Upper lobe of left lung (tissue), 6 donors: ENCODE results near the gene KRT26. TPM values are rescaled to one million over a fixed set of nuclear protein-coding genes. Genes with fewer than 3 reads are reported as not detected.

Experiments used
- ATAC-seq, 2 donors: fragments of 200-7000 bp; cut with Tn5 transposase; one replicate each; pipeline ENCODE4 v1.9.1; 2022; ENCODE audit warnings: mild to moderate bottlenecking in 2 of 2, moderate library complexity in 2 of 2; ENCODE audit not compliant: low FRiP score in 2 of 2
- DNase-seq, 2 donors: peaks; one replicate each; pipeline ENCODE4 v3.0.0-alpha.2; 2019 to 2020
- H3K27ac ChIP-seq, 4 donors: fragments of 200-600 bp; sonication (generic); one replicate each; pipeline ENCODE4 v1.5.1; 2016 to 2019
- H3K27me3 ChIP-seq, 4 donors: fragments of 200-600 bp; sonication (generic); one replicate each; pipeline ENCODE4 v1.5.1; 2017 to 2019
- H3K36me3 ChIP-seq, 4 donors: fragments of 200-600 bp; sonication (generic); one replicate each; pipeline ENCODE4 v1.5.1; 2016 to 2019
- H3K4me1 ChIP-seq, 4 donors: fragments of 200-600 bp; sonication (generic); one replicate each; pipeline ENCODE4 v1.5.1; 2018 to 2019
- H3K4me3 ChIP-seq, 4 donors: fragments of 200-600 bp; sonication (generic); one replicate each; pipeline ENCODE4 v1.5.1; 2017 to 2019; ENCODE audit warnings: mild to moderate bottlenecking in 2 of 4, moderate library complexity in 1 of 4
- H3K9me3 ChIP-seq, 4 donors: fragments of 200-600 bp; sonication (generic); one replicate each; pipeline ENCODE4 v1.5.1; 2018 to 2019
- EP300 ChIP-seq, 4 donors: sonication (generic); formaldehyde crosslinking; IDR thresholded peaks; one replicate each; pipeline ENCODE4 v1.5.1; 2017; ENCODE audit warnings: antibody characterized with exemption in 4 of 4, control low read depth in 2 of 4
- POLR2A ChIP-seq, 4 donors: fragments of 450-650 bp; IDR thresholded peaks; one replicate each; pipeline ENCODE4 v1.5.1; 2016 to 2017; ENCODE audit warnings: antibody characterized with exemption in 4 of 4, mild to moderate bottlenecking in 2 of 4
- POLR2AphosphoS5 ChIP-seq, 2 donors: sonication (generic); formaldehyde crosslinking; IDR thresholded peaks; one replicate each; pipeline ENCODE4 v1.5.1; 2017; ENCODE audit warnings: antibody characterized with exemption in 2 of 2
- WGBS, 2 donors: methylation state at CpG; one replicate each; pipeline ENCODE4 v1.1.5; 2017 to 2018; 5-methylcytosine and 5-hydroxymethylcytosine counted together
- total RNA-seq, 6 donors: library from RNA; depleted of rRNA in 4 of 6; stranded (reverse); fragments of >200 nt in 4 of 6; gene quantifications; one replicate each; pipeline versions ENCODE4 v1.1.0 to v1.2.1, GENCODE V29; 2016 to 2021
- TF ChIP-seq, protein P1 (sequence below), 6 experiments: fragments of 450-650 bp in 4 of 6; fragments of 200-600 bp in 2 of 6; sonication (generic) in 2 of 6; IDR thresholded peaks; one replicate each; pipeline ENCODE4 v1.5.1; 2016 to 2019; ENCODE audit warnings: antibody characterized with exemption in 6 of 6
- donor health status: DM: no; HTN: no; CAD: no; lungs with moderate emphysema.
- donor health status: DM: no; HTN: yes; CAD: no; lungs with severe emphysema.

Gene KRT26
- total RNA-seq, 6 donors from 2014 or later: not detected

- Histone ChIP-seq H3K27ac (no peak overlapping the region), H3K9me3 (peaks cover 0 to 2% (median 0%) of the 10 kb centered on the region in 4 donors), H3K36me3 (no peaks in the 10 kb centered on the region), H3K27me3 (no peaks in the 10 kb centered on the region), H3K4me3 (no peak overlapping the region), H3K4me1 (no peaks in the 10 kb centered on the region)
- ATAC-seq (no peak), DNase-seq (no peak)
- no peak for TF ChIP-seq POLR2A (IDR thresholded peaks at IDR 0.05)
- TF ChIP-seq, protein P1, sequence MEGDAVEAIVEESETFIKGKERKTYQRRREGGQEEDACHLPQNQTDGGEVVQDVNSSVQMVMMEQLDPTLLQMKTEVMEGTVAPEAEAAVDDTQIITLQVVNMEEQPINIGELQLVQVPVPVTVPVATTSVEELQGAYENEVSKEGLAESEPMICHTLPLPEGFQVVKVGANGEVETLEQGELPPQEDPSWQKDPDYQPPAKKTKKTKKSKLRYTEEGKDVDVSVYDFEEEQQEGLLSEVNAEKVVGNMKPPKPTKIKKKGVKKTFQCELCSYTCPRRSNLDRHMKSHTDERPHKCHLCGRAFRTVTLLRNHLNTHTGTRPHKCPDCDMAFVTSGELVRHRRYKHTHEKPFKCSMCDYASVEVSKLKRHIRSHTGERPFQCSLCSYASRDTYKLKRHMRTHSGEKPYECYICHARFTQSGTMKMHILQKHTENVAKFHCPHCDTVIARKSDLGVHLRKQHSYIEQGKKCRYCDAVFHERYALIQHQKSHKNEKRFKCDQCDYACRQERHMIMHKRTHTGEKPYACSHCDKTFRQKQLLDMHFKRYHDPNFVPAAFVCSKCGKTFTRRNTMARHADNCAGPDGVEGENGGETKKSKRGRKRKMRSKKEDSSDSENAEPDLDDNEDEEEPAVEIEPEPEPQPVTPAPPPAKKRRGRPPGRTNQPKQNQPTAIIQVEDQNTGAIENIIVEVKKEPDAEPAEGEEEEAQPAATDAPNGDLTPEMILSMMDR (IDR thresholded peaks at IDR 0.05): no peak
- TF ChIP-seq POLR2AphosphoS5 (IDR thresholded peaks at IDR 0.05): no peak
- no peak for TF ChIP-seq EP300 (IDR thresholded peaks at IDR 0.05)
- whole genome bisulfite sequencing, 2 donors: 46 to 52% methylated on average over 2 of the region's 2 CpGs
Observed at GRCh38 chr17:40809721-40810421, 37.9 kb upstream of the KRT26 start.

DNA sequence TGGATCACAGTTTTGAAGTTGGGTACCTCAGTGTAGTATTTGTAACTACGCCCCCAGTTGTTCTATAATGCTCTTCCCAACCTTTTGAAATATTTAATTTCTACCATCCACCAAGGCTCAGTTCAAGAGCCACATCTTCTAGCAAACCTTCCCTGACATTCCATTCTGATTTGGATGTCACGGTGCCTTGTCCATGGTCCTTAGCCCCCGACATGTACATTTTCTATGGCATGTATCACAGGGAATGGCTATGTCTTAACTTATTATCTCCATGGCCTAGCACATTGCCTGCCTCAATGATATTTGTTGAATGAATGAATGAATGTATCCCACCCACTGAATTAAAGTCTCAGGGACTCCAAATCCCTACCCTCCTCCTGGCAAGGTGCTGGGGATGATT, 34.1 kb upstream of the KRT26 start:
- H3K36me3 ChIP-seq: no peaks in the 10 kb centered on the region
- H3K4me1 ChIP-seq: peaks cover 0 to 4% (median 0%) of the 10 kb centered on the region in 4 donors
- H3K27ac ChIP-seq: no peak overlapping the region
- TF ChIP-seq, protein P1 (IDR thresholded peaks at IDR 0.05): no peak
- no peak for TF ChIP-seq EP300 (IDR thresholded peaks at IDR 0.05)
- TF ChIP-seq POLR2A (IDR thresholded peaks at IDR 0.05): no peak
- TF ChIP-seq POLR2AphosphoS5 (IDR thresholded peaks at IDR 0.05): no peak
- ATAC-seq (no peak), DNase-seq (no peak)
- no peaks in the 10 kb centered on the region for H3K9me3 ChIP-seq
- no peak overlapping the region for H3K4me3 ChIP-seq
- WGBS, 2 donors: 79 to 80% methylated on average over 3 of the region's 3 CpGs
- no peaks in the 10 kb centered on the region for H3K27me3 ChIP-seq

DNA sequence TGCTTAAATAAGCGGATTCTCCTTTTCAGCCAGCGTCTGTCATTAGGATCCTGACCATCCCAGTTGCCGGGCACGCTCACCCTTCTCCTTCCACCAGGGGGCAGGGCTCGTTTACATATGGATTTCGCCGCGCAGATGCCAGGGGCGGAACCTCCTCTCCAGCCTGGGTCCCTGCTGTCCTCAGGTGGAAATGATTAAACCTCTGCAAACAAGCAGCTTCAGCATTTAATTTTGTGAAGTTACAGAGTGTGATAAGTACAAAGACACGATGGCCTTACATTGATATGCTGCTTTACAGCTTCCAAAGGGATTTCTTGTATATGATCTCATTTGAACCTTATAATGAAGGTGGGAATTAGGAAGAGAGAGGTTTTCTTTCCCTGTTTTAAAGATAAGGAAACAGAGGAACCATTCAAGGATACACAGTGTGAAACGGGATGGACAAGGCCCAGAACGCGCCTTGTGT, 31.6 kb upstream of the KRT26 start:
- no peak for TF ChIP-seq POLR2A (IDR thresholded peaks at IDR 0.05)
- TF ChIP-seq, protein P1 (IDR thresholded peaks at IDR 0.05): peak; percentile 68 to 87 (median 79)
- no peak for TF ChIP-seq POLR2AphosphoS5 (IDR thresholded peaks at IDR 0.05)
- Histone ChIP-seq H3K4me1 (peaks cover 0 to 4% (median 0%) of the 10 kb centered on the region in 4 donors), H3K27ac (no peak overlapping the region), H3K36me3 (no peaks in the 10 kb centered on the region), H3K27me3 (no peaks in the 10 kb centered on the region), H3K9me3 (no peaks in the 10 kb centered on the region), H3K4me3 (no peak overlapping the region)
- peak; percentile 88 to 90 for ATAC-seq
- WGBS, 2 donors: 10 to 12% methylated on average over 13 of the region's 13 CpGs
- DNase-seq: peak; percentile 27 to 79

DNA sequence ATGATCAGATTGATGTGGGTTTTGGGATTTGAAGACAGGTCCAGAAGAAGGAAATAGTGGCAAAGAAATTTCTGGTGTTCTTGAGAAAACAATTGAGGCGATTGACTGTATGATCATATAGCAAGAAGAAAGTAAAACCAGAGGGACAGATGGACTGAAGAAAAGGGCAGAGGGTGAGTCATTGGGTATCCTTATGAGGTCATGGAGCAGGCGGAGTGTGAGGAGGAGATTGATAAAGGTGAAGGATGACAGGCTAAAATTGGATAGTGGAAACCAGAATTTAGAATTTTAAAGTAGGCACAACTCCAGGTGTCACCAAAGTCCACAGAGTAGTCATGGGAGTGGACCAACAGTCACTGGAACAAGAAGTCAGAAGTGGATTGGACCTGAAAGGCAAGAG, 29.2 kb upstream of the KRT26 start:
- Histone ChIP-seq H3K36me3 (no peaks in the 10 kb centered on the region), H3K9me3 (no peaks in the 10 kb centered on the region), H3K4me3 (no peak overlapping the region), H3K4me1 (peaks cover 0 to 4% (median 0%) of the 10 kb centered on the region in 4 donors), H3K27ac (no peak overlapping the region), H3K27me3 (no peaks in the 10 kb centered on the region)
- 75 to 76% methylated on average over 2 of the region's 2 CpGs for WGBS, 2 donors
- DNase-seq (no peak), ATAC-seq (no peak)
- TF ChIP-seq POLR2A (IDR thresholded peaks at IDR 0.05) (no peak), POLR2AphosphoS5 (IDR thresholded peaks at IDR 0.05) (no peak), EP300 (IDR thresholded peaks at IDR 0.05) (no peak)
- TF ChIP-seq, protein P1 (IDR thresholded peaks at IDR 0.05): no peak

GRCh38 chr17:40800381-40800780, 28.4 kb upstream of the KRT26 start:
- Histone ChIP-seq H3K9me3 (no peaks in the 10 kb centered on the region), H3K4me3 (no peak overlapping the region), H3K4me1 (peaks cover 0 to 4% (median 0%) of the 10 kb centered on the region in 4 donors), H3K27me3 (no peaks in the 10 kb centered on the region), H3K36me3 (no peaks in the 10 kb centered on the region), H3K27ac (no peak overlapping the region)
- WGBS, 2 donors: 58 to 80% methylated on average over 1 of the region's 1 CpG
- ATAC-seq (no peak), DNase-seq (no peak)
- TF ChIP-seq POLR2A (IDR thresholded peaks at IDR 0.05) (no peak), POLR2AphosphoS5 (IDR thresholded peaks at IDR 0.05) (no peak), EP300 (IDR thresholded peaks at IDR 0.05) (no peak)
- TF ChIP-seq, protein P1 (IDR thresholded peaks at IDR 0.05): no peak
